Duodenal mucosa (tissue), 2 donors: Measurements from ENCODE around the gene CRACR2A.

ENCODE experiments used
- H3K27ac ChIP-seq: one replicate; pipeline ENCODE4 v1.7.0; 2013; ENCODE audit warnings: low read depth, low read length
- H3K27me3 ChIP-seq, 2 donors: one replicate each; pipeline ENCODE4 v1.7.0; 2013; ENCODE audit warnings: low read length in 2 of 2, control low read depth in 1 of 2; ENCODE audit not compliant: insufficient read depth in 2 of 2, control insufficient read depth in 1 of 2
- H3K36me3 ChIP-seq, 2 donors: one replicate each; pipeline ENCODE4 v1.7.0; 2013; ENCODE audit warnings: low read length in 2 of 2, control low read depth in 1 of 2; ENCODE audit not compliant: insufficient read depth in 2 of 2, control insufficient read depth in 1 of 2
- H3K4me1 ChIP-seq, 2 donors: one replicate each; pipeline ENCODE4 v1.7.0; 2013; ENCODE audit warnings: low read length in 2 of 2, control low read depth in 1 of 2; ENCODE audit not compliant: insufficient read depth in 2 of 2, control insufficient read depth in 1 of 2
- H3K4me3 ChIP-seq, 2 donors: one replicate each; pipeline ENCODE4 v1.7.0; 2013; ENCODE audit warnings: low read length in 2 of 2, low read depth in 1 of 2
- H3K9ac ChIP-seq, 2 donors: one replicate each; pipeline ENCODE4 v1.7.0; 2013; ENCODE audit warnings: low read length in 2 of 2, low read depth in 1 of 2
- H3K9me3 ChIP-seq, 2 donors: one replicate each; pipeline ENCODE4 v1.7.0; 2013; ENCODE audit warnings: low read length in 2 of 2, control low read depth in 1 of 2; ENCODE audit not compliant: control insufficient read depth in 1 of 2

Gene CRACR2A

DNA sequence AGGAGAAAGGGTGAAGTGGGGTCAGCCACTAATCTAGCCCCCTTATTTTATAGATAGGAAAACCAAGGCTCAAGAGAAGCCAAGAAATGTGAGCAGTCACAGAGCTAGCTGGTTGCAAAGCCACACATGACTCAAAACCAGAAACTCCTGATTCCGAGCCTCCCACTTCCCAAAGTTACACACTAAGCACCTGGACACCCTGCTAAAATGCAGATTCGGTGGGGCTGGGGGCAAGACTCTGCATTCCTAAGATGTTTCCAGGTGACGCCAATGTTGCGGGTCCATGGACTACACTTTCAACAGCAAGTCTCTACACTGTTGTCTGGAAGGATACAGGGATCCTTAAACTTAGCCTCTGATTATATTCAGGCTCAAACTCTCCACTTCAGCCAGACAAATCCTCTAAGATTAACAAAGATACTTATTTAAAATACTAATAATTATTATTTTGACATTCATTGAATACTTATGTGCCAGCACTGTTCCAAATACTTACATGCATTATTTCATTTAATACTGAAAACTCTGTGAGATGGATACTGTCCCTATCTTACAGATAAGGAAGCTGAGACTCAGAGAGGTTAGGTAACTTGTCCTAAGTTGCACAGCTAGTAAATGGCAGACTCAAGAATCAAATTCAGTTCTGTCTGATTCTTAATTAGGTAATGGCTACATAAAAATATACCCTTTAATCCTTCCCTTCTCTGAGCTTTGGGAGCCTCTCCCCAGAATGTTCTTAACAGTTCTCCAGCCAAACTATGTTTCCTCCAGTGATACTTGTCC is 81.4 kb downstream of the CRACR2A start:
- H3K4me3 ChIP-seq: no peak overlapping the region
- no peaks in the 10 kb centered on the region for H3K9me3 ChIP-seq
- no peaks in the 10 kb centered on the region for H3K27me3 ChIP-seq
- H3K9ac ChIP-seq: no peak overlapping the region
- H3K36me3 ChIP-seq: peaks cover 7 to 15% of the 10 kb centered on the region in 2 donors
- H3K27ac ChIP-seq: no peak overlapping the region
- H3K4me1 ChIP-seq: no peaks in the 10 kb centered on the region

DNA sequence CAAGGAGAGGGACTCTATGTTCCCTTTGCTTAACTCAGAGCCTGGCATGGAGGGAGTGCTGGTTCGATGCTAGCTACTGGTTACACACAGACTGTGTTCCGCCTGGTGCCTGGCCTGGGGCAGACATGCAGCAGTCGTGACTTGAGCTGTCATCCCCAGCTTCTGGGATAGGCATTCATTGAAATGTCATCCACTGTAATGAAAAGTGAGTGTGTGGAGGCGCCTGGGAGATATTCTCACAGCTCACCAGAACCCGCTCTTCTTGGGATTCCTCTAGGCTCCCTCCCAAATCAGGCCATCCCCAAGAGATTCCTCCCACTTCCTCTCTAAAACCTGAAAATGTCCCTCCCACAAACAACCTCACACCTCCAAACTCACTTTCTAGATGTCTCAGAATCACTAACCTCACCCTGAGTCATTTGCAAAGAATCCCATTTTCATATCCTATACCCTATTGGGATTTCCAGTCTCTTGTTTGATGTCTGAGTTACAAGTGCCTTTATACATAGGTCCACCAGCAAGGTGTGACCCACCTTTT is 82.8 kb downstream of the CRACR2A start:
- Histone ChIP-seq H3K27ac (no peak overlapping the region), H3K9ac (no peak overlapping the region), H3K4me1 (no peaks in the 10 kb centered on the region), H3K27me3 (no peaks in the 10 kb centered on the region), H3K9me3 (no peaks in the 10 kb centered on the region), H3K4me3 (no peak overlapping the region), H3K36me3 (peaks cover 4 to 15% of the 10 kb centered on the region in 2 donors)

DNA sequence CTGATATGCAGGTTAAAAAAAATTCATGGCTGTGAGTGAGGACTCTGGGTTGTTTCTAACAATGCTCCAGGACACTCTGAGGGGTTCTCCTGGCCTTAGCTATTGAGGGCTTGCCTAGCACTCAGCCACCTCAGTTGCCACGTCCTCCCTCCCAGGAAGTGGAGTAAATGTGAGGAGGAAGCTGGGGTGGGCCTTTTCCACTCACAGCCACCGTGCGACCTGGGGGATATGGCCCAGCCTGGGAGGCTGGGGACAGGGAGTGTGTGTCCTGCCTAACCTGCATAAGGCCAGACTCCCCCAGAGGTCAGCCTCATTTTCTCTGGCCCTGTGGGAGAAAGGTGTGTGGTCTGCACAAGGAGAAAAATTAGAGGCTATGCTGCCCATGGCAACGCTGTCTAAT is 83.3 kb downstream of the CRACR2A start:
- Histone ChIP-seq H3K4me3 (no peak overlapping the region), H3K4me1 (no peaks in the 10 kb centered on the region), H3K9me3 (no peaks in the 10 kb centered on the region), H3K27me3 (no peaks in the 10 kb centered on the region), H3K27ac (no peak overlapping the region), H3K9ac (no peak overlapping the region), H3K36me3 (peaks cover 4 to 15% of the 10 kb centered on the region in 2 donors)

DNA sequence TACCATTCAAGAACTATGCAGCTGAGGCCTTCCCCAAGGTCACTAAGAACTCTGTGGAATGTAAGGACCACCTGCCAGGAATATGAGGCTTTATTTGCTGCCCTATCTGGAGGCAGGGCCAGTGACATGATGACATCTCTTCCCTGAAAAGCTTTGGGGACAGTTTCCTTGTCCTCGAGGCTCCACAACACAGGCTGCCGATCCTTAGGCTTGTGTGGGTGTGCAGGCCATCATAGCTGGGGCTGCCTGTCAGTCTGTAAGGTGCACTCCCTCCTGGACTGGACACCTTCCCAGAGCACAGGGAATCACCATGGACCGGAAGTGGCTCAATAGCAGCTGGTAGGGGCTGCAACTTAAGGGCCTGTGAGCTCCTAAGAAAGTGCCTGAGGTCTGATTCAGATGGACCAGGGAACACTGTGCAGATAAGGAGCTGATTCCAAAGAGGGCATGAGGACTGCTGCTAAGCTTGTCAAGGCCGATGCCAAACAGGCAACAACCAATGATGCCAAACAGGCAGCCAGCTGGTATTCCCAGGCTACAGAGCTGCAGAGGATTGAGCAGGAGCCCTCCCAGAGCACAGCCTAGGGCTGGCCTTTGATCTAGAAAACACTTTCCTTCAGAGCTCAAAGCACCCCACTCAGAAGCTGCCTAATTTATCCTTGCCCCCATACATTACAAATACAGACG is 84.3 kb downstream of the CRACR2A start:
- H3K27me3 ChIP-seq: no peaks in the 10 kb centered on the region
- H3K4me3 ChIP-seq: no peak overlapping the region
- H3K9ac ChIP-seq: no peak overlapping the region
- H3K27ac ChIP-seq: no peak overlapping the region
- peaks cover under 1 to 15% of the 10 kb centered on the region in 2 donors for H3K36me3 ChIP-seq
- H3K4me1 ChIP-seq: no peaks in the 10 kb centered on the region
- H3K9me3 ChIP-seq: no peaks in the 10 kb centered on the region

DNA sequence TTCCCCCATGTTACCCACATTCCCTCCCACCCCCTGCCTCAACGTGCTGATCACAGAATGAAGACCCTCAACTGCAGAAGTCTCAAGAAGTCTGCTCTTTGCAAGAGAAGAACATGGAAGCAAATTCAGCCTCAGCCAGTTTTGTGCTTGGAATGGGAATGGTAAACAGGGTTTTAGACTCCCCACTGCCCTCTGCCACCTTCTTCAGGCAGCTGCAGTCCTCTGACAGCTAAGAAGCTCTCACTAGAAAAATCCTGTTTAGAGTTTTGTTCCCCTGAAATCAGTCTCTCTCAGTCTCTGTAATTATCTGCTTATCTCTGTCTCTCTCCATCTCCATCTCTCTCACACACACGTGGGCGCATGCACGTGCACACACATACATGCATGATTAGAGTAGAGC is 85.4 kb downstream of the CRACR2A start:
- H3K27me3 ChIP-seq: no peaks in the 10 kb centered on the region
- peaks cover 0 to 15% of the 10 kb centered on the region in 2 donors for H3K36me3 ChIP-seq
- no peaks in the 10 kb centered on the region for H3K9me3 ChIP-seq
- no peaks in the 10 kb centered on the region for H3K4me1 ChIP-seq
- H3K4me3 ChIP-seq: no peak overlapping the region
- H3K27ac ChIP-seq: no peak overlapping the region
- H3K9ac ChIP-seq: no peak overlapping the region

DNA sequence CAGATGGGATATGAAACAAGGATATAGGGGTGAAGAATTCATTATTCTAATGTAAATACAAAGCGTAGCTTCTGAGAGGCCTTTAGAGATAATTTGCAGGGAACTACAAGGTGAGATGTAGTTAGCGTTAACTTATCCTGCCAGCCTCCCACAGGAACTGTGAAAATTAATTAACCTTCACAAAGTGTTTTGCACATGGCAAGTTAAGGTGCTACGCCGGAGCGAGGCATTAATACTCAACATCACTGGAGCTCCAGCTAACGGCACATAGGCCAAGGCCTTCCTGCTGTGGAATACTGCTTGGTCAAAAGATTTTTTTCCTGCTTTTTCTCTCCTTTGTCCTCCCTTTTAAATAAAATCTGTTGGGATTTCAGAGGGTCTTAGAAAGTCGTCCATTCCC is 86.5 kb downstream of the CRACR2A start:
- Histone ChIP-seq H3K4me1 (no peaks in the 10 kb centered on the region), H3K9ac (no peak overlapping the region), H3K36me3 (peaks cover 0 to 15% of the 10 kb centered on the region in 2 donors), H3K9me3 (no peaks in the 10 kb centered on the region), H3K27me3 (no peaks in the 10 kb centered on the region), H3K27ac (no peak overlapping the region), H3K4me3 (no peak overlapping the region)

DNA sequence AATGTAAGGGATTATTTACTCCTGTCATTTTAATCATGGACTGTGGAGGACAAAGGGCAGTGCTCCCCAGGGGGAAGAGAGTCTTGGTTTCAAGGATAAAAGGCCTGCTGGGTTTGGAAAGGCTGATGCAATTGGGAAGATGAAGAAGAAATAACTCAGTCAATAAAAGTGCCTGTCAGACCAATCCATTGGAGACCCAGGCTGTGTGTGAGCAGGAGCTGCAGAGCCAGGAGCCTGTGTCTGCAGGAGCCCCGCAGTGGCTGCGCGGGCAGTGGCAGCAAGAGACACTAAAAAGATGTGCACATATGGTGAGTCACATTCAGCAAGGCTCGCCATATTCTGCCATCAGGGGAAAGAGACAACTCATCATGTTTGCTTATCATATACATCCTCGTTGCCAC is 90.4 kb downstream of the CRACR2A start:
- Histone ChIP-seq H3K36me3 (peaks cover 0 to 15% of the 10 kb centered on the region in 2 donors), H3K4me1 (no peaks in the 10 kb centered on the region)

DNA sequence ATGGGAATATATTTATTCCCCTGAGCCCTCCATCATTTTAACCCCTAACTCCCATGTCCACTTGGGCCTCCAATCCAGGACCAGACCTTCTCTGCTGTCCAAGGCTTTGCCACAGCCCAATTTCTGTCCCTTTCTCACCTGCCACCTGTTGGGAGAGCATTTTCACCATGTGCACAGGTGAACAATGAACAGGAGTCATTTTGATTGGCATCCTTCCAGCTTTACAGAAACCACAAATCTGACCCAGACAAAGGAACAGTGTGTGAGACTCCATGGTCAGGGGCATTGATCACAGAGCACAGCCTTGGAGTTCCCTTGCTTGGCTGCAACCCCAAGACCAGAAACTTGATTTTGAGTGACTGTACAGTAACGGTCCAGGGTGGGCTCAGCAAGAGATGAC is 91.9 kb downstream of the CRACR2A start:
- no peak overlapping the region for H3K27ac ChIP-seq
- H3K36me3 ChIP-seq: peaks cover 0 to 16% of the 10 kb centered on the region in 2 donors
- no peaks in the 10 kb centered on the region for H3K9me3 ChIP-seq
- H3K27me3 ChIP-seq: no peaks in the 10 kb centered on the region
- no peak overlapping the region for H3K4me3 ChIP-seq
- no peaks in the 10 kb centered on the region for H3K4me1 ChIP-seq
- no peak overlapping the region for H3K9ac ChIP-seq

More for the DNA sequence above, 90.4 kb downstream of the CRACR2A start:
- Histone ChIP-seq H3K27ac (no peak overlapping the region), H3K27me3 (no peaks in the 10 kb centered on the region), H3K9me3 (no peaks in the 10 kb centered on the region), H3K9ac (no peak overlapping the region), H3K4me3 (no peak overlapping the region)

DNA sequence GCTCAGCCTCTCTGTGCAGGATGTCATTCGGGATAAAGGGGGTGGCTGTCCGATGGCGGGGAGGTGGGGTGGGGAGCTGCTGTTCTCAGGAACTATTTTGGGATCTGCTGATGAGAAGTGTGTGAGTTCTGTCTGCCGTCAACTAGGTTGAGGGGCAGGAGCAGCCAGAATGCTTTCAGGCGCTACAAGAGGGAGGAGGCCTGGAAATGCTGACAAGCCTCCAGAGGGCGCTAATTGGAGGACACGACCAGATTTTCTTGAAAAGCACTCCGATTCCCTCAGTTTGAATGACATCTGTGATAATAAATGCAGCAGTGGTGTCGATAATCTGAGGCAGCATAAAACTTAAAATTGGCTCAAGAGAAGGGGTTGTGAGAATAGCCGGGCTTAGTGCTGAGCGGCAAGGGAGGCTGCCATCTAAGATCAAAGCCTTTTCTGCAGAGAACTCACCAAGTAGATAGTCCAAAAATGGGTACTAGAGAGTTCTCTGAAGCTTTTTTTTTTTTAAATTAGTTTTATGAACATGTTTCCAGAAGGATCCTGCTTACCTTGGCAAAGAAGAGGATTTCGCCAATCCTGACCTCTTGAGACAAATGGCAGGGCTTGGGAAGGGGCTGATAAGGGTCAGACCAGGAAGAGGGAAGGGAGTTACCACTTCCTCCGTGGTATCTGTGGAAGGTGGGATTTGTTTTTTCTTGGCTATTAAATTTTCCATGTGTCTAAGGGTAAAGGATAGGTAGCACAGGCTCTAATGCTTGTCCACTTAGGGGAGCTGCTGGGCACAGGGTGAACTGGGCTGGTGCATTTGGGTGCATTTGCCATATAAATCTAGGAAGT is 94.4 kb downstream of the CRACR2A start:
- H3K4me3 ChIP-seq: no peak overlapping the region
- no peaks in the 10 kb centered on the region for H3K4me1 ChIP-seq
- no peaks in the 10 kb centered on the region for H3K9me3 ChIP-seq
- no peak overlapping the region for H3K9ac ChIP-seq
- no peak overlapping the region for H3K27ac ChIP-seq
- peaks cover 0 to 20% of the 10 kb centered on the region in 2 donors for H3K36me3 ChIP-seq
- H3K27me3 ChIP-seq: no peaks in the 10 kb centered on the region
